Gastrocnemius medialis (tissue), 4 donors: ENCODE results near the gene NODAL. TPM values are rescaled to one million over a fixed set of nuclear protein-coding genes. Genes with fewer than 3 reads are reported as not detected.
"Not testable (repeated sequence)": the region's sequence is repeated elsewhere in the genome, so short reads cannot be mapped to it uniquely, and the experiment has no call there.

ENCODE experiments used
- ATAC-seq, 2 donors: fragments of 150-250 bp; one replicate each; pipeline ENCODE4 v1.9.1; 2016
- DNase-seq, 2 donors: peaks; one replicate each; pipeline ENCODE4 v3.0.0-alpha.2; 2019
- H3K27ac ChIP-seq, 4 donors: fragments of 200-600 bp; sonication (generic); 1 replicate in 1 of 4; 2 replicates in 3 of 4; pipeline ENCODE4 v1.5.1; 2016 to 2018; ENCODE audit warnings: mild to moderate bottlenecking in 2 of 4, moderate library complexity in 1 of 4
- H3K27me3 ChIP-seq, 3 donors: fragments of 200-600 bp; sonication (generic) in 2 of 3; 1 replicate in 1 of 3; 2 replicates in 2 of 3; pipeline versions ENCODE4 v1.5.1 to v1.6.0; 2016 to 2019; ENCODE audit warnings: mild to moderate bottlenecking in 1 of 3, moderate library complexity in 1 of 3
- H3K36me3 ChIP-seq, 2 donors: fragments of 200-600 bp; sonication (generic) in 1 of 2; one replicate each; pipeline ENCODE4 v1.5.1; 2017 to 2018
- H3K4me1 ChIP-seq, 2 donors: fragments of 200-600 bp; sonication (generic) in 1 of 2; one replicate each; pipeline ENCODE4 v1.5.1; 2016 to 2017; ENCODE audit warnings: mild to moderate bottlenecking in 2 of 2
- H3K4me3 ChIP-seq, 4 donors: fragments of 200-600 bp; sonication (generic) in 3 of 4; 1 replicate in 1 of 4; 2 replicates in 3 of 4; pipeline ENCODE4 v1.5.1; 2016 to 2019; ENCODE audit warnings: mild to moderate bottlenecking in 2 of 4
- H3K9me3 ChIP-seq, 3 donors: fragments of 200-600 bp; sonication (generic) in 2 of 3; 1 replicate in 1 of 3; 2 replicates in 2 of 3; pipeline ENCODE4 v1.5.1; 2016 to 2019
- CTCF ChIP-seq, 5 experiments: fragments of 450-650 bp in 3 of 5; fragments of 200-600 bp in 2 of 5; sonication (generic) in 2 of 5; IDR thresholded peaks in 4 of 5; conservative IDR thresholded peaks in 1 of 5; 1 replicate in 4 of 5; 2 replicates in 1 of 5; pipeline ENCODE4 v1.5.1; 2016 to 2019; ENCODE audit warnings: antibody characterized with exemption in 5 of 5, mild to moderate bottlenecking in 3 of 5, moderate library complexity in 3 of 5
- POLR2A ChIP-seq, 2 donors: fragments of 450-650 bp; IDR thresholded peaks; one replicate each; pipeline ENCODE4 v1.6.1; 2017; ENCODE audit warnings: antibody characterized with exemption in 2 of 2, mild to moderate bottlenecking in 2 of 2, moderate library complexity in 2 of 2
- in situ Hi-C, 4 donors: fragments of 200-750 bp; cut with MboI; loops; one replicate each; pipeline versions ENCODE4 v1.15.0 to v1.8.0; 2017; ENCODE audit warnings: low sequenced_read_pairs in 4 of 4
- intact Hi-C: fragments of 100-400 bp; cut with DNase I; formaldehyde crosslinking; loops from one replicate; pipeline ENCODE4 v1.15.1; 2023; ENCODE audit warnings: low total_unique reads
- total RNA-seq, 4 donors: library from RNA; depleted of rRNA; stranded (reverse); fragments of >200 nt; gene quantifications; one replicate each; pipeline versions ENCODE4 v1.1.0 to v1.2.3, GENCODE V29; 2016

Gene NODAL
- total RNA-seq: not detected

GRCh38 chr10:70441161-70441894, at the start of gene NODAL:
NODAL (minus strand) TSS chr10:70441681; CDS start chr10:70441667, 14 bp downstream.
- Histone ChIP-seq H3K27ac (no peak within 1 kb of the TSS), H3K4me3 (peak within 1 kb of the TSS; percentile 17 to 40 (median 28)), H3K27me3 (peaks cover 17 to 27% (median 23%) of the 10 kb centered on the region in 3 donors), H3K9me3 (no peaks in the 10 kb centered on the region), H3K4me1 (peaks cover 5 to 16% of the 10 kb centered on the region in 2 donors), H3K36me3 (no peaks in the 10 kb centered on the region)
- DNase-seq (no peak), ATAC-seq (no peak)
- intact Hi-C loops: no loop called here
- TF ChIP-seq CTCF (IDR thresholded peaks at IDR 0.05 in 4 of 5, conservative IDR thresholded peaks at IDR 0.05 in 1 of 5): no peak
- no peak for TF ChIP-seq POLR2A (IDR thresholded peaks at IDR 0.05)
- in situ Hi-C loops: loop anchor here in 1 of 4 donors (25.0 kb wide), 1 partner anchor 321 kb away; no protein-coding TSS in a partner anchor

DNA sequence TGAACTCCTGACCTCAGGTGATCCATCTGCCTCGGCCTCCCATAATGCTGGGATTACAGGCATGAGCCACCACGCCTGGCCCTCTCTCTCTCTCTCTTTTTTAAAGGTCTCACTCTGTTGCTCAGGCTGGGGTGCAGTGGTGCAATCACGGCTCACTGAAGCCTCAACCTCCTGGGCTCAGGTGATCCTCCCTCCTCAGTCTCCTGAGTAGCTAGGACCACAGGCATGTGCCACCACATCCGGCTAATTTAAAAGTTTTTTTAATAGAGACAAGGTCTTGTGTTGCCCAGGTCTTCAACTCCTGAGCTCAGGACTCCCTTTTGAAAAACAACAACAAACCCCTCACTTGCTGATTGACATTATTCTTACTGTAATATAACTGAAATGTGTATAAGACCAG, 48.7 kb upstream of the NODAL start:
- in situ Hi-C loops: no loop called here
- DNase-seq: no peak
- Histone ChIP-seq H3K4me1 (peaks cover 0 to 4% of the 10 kb centered on the region in 2 donors), H3K9me3 (no peaks in the 10 kb centered on the region), H3K27me3 (no peaks in the 10 kb centered on the region), H3K4me3 (no peak overlapping the region), H3K27ac (no peak overlapping the region), H3K36me3 (no peaks in the 10 kb centered on the region)
- intact Hi-C loops: no loop called here
- ATAC-seq: no peak
- TF ChIP-seq POLR2A (IDR thresholded peaks at IDR 0.05): no peak
- no peak for TF ChIP-seq CTCF (IDR thresholded peaks at IDR 0.05 in 4 of 5, conservative IDR thresholded peaks at IDR 0.05 in 1 of 5)

- no peak overlapping the region for H3K4me3 ChIP-seq
- no peak for TF ChIP-seq CTCF (IDR thresholded peaks at IDR 0.05 in 4 of 5, conservative IDR thresholded peaks at IDR 0.05 in 1 of 5)
- intact Hi-C loops (no loop called here), in situ Hi-C loops (no loop called here)
- no peak for DNase-seq
- H3K27me3 ChIP-seq: no peaks in the 10 kb centered on the region
- H3K4me1 ChIP-seq: peaks cover 7 to 13% of the 10 kb centered on the region in 2 donors
- H3K36me3 ChIP-seq: no peaks in the 10 kb centered on the region
- H3K9me3 ChIP-seq: no peaks in the 10 kb centered on the region
- H3K27ac ChIP-seq: no peak overlapping the region
- ATAC-seq: no peak
These were observed 46.3 kb upstream of the NODAL start for GRCh38 chr10:70487824-70488223.

- H3K4me3 ChIP-seq, H3K36me3 ChIP-seq, H3K27me3 ChIP-seq, ATAC-seq, H3K9me3 ChIP-seq, DNase-seq, in situ Hi-C loops: not testable (repeated sequence)
- Histone ChIP-seq H3K4me1 (peaks cover 46 to 52% of the 10 kb centered on the region in 2 donors), H3K27ac (peak overlapping the region in 3 of 4 donors; percentile 73 to 78 (median 75))
- intact Hi-C loops: loop anchor here (2.0 to 5.0 kb wide), 2 partner anchors 25 to 82 kb away; partner anchors contain the start of gene EIF4EBP2
These were observed 42.4 kb upstream of the NODAL start for GRCh38 chr10:70483872-70484271.

DNA sequence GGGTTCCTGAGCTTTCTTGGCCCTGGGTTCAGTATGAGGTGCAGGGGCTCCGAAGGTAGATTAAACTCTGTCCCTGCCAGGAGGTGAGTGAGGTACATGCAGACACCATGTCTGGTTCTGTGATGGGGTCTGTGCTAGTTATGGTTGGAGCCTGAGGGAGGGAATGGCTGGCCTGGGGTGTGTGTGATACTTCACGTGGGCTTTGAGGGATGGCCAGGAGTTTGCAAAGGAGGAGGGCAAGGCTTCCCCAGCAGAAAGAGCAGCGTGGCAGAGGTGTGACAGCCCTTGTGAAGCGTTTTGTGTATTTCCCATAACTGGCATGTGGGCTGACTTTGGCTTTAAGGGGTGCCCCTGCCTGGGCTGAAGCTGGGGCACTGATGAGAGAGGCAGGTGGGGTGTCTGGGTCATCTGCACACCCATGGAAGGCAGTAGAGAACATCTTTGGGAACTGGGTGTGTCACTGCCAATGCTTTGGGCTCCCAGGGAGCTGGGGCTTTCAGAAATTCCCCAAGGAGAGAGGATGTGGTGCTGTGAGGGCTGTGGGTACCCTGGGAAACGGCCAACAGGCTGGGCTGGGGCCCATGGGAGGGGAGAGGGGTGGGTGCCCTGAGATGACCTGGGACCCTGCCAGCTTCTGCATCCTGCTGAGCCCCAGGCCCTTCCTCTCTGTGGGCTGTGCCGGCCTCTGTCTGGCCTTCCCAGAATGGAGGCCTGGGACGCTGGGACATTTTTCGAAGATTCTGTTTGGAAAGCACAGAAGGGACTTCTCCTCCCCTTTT, 41.7 kb upstream of the NODAL start:
- TF ChIP-seq POLR2A (IDR thresholded peaks at IDR 0.05): no peak
- no peak for TF ChIP-seq CTCF (IDR thresholded peaks at IDR 0.05 in 4 of 5, conservative IDR thresholded peaks at IDR 0.05 in 1 of 5)
- H3K27me3 ChIP-seq: no peaks in the 10 kb centered on the region
- peaks cover 48 to 53% of the 10 kb centered on the region in 2 donors for H3K4me1 ChIP-seq
- DNase-seq (no peak), ATAC-seq (no peak)
- H3K9me3 ChIP-seq: no peaks in the 10 kb centered on the region
- in situ Hi-C loops: no loop called here
- no peak overlapping the region for H3K4me3 ChIP-seq
- peak overlapping the region; percentile 63 to 78 (median 74) for H3K27ac ChIP-seq
- no peaks in the 10 kb centered on the region for H3K36me3 ChIP-seq
- intact Hi-C loops: loop anchor here (2.0 to 5.0 kb wide), 2 partner anchors 26 to 81 kb away; partner anchors contain the start of gene EIF4EBP2
